ENCODE measurements around the gene BCL2L2. TPM values are rescaled to one million over a fixed set of nuclear protein-coding genes. Genes with fewer than 3 reads are reported as not detected.
A peak's percentile ranks its signal among the peaks of the same experiment; 100 is the strongest.
"Not testable (repeated sequence)": the region's sequence is repeated elsewhere in the genome, so short reads cannot be mapped to it uniquely, and the experiment has no call there.

Gene BCL2L2
- 21.2 and 25.9 TPM in 2 replicates for total RNA-seq (2014; rRNA removed; shearing (Covaris generic))
- polyA plus RNA-seq (2014; cell fraction: nucleus; rRNA removed): 42.3 and 49.4 TPM in 2 replicates

- DNase-seq (ENCODE audit: extremely low read depth, low read depth): peak; percentile 88
Observed at GRCh38 chr14:23306412-23307145, at the start of gene BCL2L2. Gene BCL2L2, plus strand, starts transcription at chr14:23306833. Its CDS starts 935 bp downstream, at chr14:23307768.

- no peak for DNase-seq (ENCODE audit: extremely low read depth, low read depth)
Observed at GRCh38 chr14:23258256-23258655, 48.4 kb upstream of the BCL2L2 start.

- no peak for DNase-seq (ENCODE audit: extremely low read depth, low read depth)
Observed at GRCh38 chr14:23259426-23259825, 47.2 kb upstream of the BCL2L2 start.

GRCh38 chr14:23260849-23261248 is 45.8 kb upstream of the BCL2L2 start:
- not testable (repeated sequence) for DNase-seq (ENCODE audit: extremely low read depth, low read depth)

- DNase-seq (ENCODE audit: extremely low read depth, low read depth): no peak
Observed at GRCh38 chr14:23269193-23269592, 37.4 kb upstream of the BCL2L2 start.

GRCh38 chr14:23275412-23275811 is 31.2 kb upstream of the BCL2L2 start:
- DNase-seq (ENCODE audit: extremely low read depth, low read depth): no peak

- DNase-seq (ENCODE audit: extremely low read depth, low read depth): no peak
Observed at GRCh38 chr14:23277189-23277588, 29.4 kb upstream of the BCL2L2 start.

GRCh38 chr14:23277928-23278327 is 28.7 kb upstream of the BCL2L2 start:
- not testable (repeated sequence) for DNase-seq (ENCODE audit: extremely low read depth, low read depth)

- no peak for DNase-seq (ENCODE audit: extremely low read depth, low read depth)
Observed at GRCh38 chr14:23281247-23281646, 25.4 kb upstream of the BCL2L2 start.

GRCh38 chr14:23284654-23285529 is 21.7 kb upstream of the BCL2L2 start:
- no peak for DNase-seq (ENCODE audit: extremely low read depth, low read depth)

- DNase-seq (ENCODE audit: extremely low read depth, low read depth): no peak
Observed at GRCh38 chr14:23285530-23286019, 21.1 kb upstream of the BCL2L2 start.

- peak; percentile 98 for DNase-seq (ENCODE audit: extremely low read depth, low read depth)
Observed at GRCh38 chr14:23286020-23286901, 20.4 kb upstream of the BCL2L2 start, which contains the start of gene HOMEZ. Gene HOMEZ, minus strand, starts transcription at chr14:23286132. Its CDS starts 180 bp downstream, at chr14:23285952.

- DNase-seq (ENCODE audit: extremely low read depth, low read depth): no peak
Observed at GRCh38 chr14:23286902-23287479, 19.6 kb upstream of the BCL2L2 start.

GRCh38 chr14:23294734-23295561 is 11.7 kb upstream of the BCL2L2 start:
- DNase-seq (ENCODE audit: extremely low read depth, low read depth): peak; percentile 61

- no peak for DNase-seq (ENCODE audit: extremely low read depth, low read depth)
Observed at GRCh38 chr14:23296012-23296777, 10.4 kb upstream of the BCL2L2 start.

GRCh38 chr14:23297096-23297495 is 9.5 kb upstream of the BCL2L2 start:
- DNase-seq (ENCODE audit: extremely low read depth, low read depth): no peak

- DNase-seq (ENCODE audit: extremely low read depth, low read depth): no peak
Observed at GRCh38 chr14:23297611-23298277, 8.9 kb upstream of the BCL2L2 start.
